T-helper 1 cell treated with Interleukin-12 subunit alpha and Interleukin-12 subunit beta and Interleukin-4 antibody, amounts not matched to agents 30 ng/mL and 1 ng/mL, for 36 hours (primary cell): ENCODE measurements around the gene TEX22. TPM values are rescaled to one million over a fixed set of nuclear protein-coding genes. Genes with fewer than 3 reads are reported as not detected.

Experiments
- intact Hi-C: fragments of 100-400 bp; cut with micrococcal nuclease; formaldehyde crosslinking; loops from one replicate; pipeline ENCODE4 v1.15.1; 2024
- total RNA-seq: library from RNA; stranded (reverse); gene quantifications from 2 replicates; pipeline ENCODE4 v1.2.3, GENCODE V29; 2022

Gene TEX22
- total RNA-seq, 1 donor from 2014 or later, result 4.3 TPM

DNA sequence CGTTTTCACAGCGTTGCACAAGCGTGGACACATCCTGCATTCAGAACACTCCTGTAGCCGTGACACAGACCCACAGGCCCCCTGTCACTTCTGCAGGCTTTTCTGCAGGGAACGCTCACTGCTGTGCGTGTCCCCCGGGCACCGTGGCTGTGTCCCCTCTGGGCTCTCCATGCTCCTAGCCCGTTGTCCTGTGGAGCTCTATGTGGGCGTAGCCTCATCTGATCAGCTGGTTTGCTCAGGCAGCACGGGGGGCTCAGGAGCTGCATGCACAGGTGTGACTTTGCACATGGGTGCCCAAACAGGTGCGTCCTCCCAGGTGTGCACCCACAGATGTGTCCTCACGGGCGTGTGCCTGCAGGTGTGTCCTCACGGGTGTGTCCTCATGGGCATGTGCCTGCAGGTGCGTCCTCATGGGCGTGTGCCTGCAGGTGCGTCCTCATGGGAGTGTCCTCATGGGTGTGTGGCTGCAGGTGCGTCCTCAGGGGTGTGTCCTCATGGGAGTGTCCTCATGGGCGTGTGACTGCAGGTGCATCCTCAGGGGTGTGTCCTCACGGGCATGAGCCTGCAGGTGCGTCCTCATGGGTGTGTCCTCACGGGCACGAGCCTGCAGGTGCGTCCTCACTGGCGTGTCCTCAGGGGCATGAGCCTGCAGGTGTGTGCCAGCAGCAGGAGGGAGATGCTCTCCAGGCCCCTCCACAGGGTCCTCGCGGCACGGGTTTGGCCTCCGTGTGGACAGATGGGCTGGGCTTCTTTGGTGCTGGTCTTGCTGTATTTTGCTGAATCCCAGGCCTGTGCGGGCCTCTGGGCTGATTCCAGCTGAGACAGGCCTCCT is 38.8 kb downstream of the TEX22 start:
- intact Hi-C loops, result no loop called here

GRCh38 chr14:105437723-105438500 is 39.6 kb downstream of the TEX22 start:
- intact Hi-C loops, result no loop called here

DNA sequence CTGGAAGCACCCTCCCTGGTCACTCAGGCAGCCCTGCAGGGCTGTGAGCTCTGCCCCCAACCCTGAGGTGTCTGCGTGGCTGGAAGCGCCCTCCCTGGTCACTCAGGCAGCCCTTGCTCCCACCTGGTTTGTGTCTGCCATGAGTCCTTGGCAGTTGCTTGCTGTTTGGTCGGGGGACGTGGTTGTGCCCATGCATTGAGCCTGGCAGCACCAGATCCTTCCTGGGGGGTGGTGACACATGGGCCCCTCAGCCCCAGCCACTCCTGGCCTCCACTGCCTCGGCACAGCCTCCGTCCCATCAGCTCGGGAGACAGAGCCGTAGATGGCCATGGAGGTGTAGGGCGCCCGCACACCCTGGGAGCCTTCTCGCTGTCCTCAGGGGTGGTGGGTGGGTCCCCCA is 40.8 kb downstream of the TEX22 start:
- intact Hi-C loops, result no loop called here

- intact Hi-C loops, result no loop called here
Observed at GRCh38 chr14:105439710-105440553, 41.6 kb downstream of the TEX22 start.

GRCh38 chr14:105440554-105440900 is 42.2 kb downstream of the TEX22 start:
- intact Hi-C loops, result no loop called here

DNA sequence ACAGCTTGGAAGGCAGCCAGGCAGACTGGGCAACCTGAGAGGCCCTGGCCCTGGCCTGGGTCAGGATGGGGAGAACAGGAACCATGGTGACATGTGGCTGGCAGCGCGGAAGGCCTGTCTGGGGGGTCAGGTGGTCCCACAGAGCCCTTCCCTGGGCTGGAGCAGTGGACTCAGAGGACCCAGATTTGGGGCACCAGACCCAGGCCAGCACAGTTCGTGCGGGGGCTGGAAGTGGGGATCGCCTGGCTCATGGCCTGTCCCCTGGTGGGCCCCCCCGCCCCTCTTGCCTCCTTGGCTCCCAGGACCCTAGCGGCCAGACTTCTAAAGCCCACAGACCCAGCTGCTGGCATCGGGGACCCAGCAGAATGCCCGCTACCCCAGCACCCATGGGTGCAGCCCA is 42.7 kb downstream of the TEX22 start:
- intact Hi-C loops, result no loop called here

DNA sequence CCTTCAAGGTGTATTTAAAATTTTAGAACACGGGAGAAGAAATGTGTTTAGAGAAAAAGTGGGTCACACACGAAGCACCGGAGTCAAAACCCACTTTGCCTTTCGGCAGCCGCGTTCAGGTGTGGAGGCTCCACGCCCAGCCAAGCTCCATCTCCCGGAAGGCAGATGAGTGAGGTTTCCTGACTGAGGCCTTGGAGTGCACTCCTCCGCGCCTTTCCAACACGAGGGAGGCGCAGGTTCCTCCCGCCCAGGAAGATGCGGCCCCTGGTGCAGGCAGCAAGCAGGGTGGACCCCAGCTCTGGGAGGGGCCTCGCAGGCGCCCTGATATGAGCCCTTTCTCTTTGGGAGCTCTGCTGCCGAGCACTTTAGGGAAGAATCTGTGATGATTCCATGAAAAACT is 43.8 kb downstream of the TEX22 start:
- intact Hi-C loops, result no loop called here

GRCh38 chr14:105442834-105443233 is 44.5 kb downstream of the TEX22 start:
- intact Hi-C loops, result no loop called here

DNA sequence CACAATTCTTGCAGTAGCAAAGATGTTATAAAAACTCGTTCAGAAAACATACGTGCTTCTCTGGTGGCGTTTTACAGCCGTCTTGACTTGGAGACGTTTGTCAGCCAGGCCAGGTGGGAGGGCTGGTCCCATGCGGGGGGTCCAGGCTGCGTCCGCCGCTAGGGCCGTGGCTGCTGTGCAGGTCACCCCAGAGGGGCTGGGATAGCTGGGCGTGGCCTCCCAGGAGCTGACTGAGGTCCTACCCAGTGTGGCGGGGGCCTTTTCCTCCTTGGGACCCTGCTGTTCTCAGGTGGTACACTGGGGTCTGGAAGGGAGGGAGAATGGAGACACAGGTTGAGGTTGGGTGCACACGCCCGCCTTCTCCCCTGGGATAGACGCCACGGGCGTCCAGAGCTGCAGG is 46.5 kb downstream of the TEX22 start:
- intact Hi-C loops, result no loop called here

GRCh38 chr14:105445290-105445689 is 47.0 kb downstream of the TEX22 start:
- intact Hi-C loops, result no loop called here

DNA sequence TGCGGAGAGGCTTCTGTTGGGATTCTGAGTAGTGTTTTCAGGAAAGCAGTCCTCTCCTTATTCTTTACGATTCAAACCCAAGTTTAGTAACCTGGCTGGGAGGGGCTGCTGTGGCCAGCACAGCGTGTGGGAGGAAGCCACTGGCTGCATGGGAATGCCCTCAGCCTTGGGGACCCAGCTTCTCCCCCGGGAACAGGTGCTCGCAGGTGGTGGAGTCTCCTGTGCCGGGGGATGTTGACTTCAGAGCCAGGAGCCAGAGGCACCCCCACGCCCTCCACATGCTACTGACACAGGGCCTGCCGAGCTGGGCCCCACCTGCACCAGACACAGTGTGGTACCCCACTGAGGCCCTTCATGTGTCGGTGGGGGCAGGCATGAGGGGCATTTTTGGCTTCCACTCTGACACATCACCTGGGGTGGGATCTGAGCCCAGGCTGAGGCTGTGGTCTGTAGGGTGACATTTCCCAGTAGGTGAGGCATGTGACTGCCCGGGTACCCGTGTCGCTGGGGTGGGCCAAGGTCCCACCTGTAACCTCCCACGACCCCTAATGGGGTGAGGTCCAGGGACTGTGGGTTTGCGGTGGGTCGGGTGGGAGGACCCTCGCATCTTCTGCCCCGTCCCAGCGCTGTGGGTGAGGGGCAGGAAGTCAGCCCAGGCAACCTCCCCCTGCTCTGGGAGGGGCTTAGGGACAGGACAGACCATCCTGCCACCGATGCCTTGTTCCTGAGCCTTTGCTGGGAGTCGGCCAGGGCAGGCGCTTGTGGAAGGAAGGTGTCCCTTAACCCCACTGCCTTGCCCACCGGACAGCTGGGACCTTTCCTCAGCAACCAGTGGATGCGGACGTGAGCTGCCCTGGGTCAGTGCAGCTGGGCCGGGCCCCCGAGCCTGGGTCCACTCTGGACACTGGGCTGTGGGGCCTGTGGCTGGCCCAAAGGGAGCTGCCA is 47.8 kb downstream of the TEX22 start:
- intact Hi-C loops, result no loop called here

- intact Hi-C loops, result no loop called here
Observed at GRCh38 chr14:105446971-105447370, 48.6 kb downstream of the TEX22 start.

GRCh38 chr14:105447651-105448640 is 49.6 kb downstream of the TEX22 start:
- intact Hi-C loops, result loop anchor here (1.0 kb wide), 4 partner anchors 29 to 81 kb away; partner anchors contain the start of gene MTA1

DNA sequence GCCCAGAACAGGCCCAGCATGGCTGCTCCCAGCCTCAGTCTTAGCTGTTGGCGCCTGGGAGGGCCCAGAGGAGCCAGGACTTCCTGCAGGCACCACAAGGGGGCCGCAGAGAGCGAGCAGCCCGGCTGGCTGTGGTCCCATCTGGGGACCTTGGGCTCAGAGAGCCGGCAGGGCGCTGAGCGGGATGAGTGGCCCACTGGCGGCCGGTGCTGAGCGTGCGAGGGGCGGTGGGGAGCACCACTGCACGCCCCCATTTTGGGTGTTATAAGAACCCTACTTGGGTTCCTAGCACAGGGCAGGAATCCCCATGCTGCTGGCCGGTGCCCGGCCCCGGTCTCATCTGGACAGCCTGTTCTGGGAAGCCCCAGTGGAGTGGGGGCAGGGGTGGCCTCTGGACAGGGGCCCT is 50.4 kb downstream of the TEX22 start:
- intact Hi-C loops, result loop anchor here (1.0 kb wide), 4 partner anchors 29 to 81 kb away; partner anchors contain the start of gene MTA1

DNA sequence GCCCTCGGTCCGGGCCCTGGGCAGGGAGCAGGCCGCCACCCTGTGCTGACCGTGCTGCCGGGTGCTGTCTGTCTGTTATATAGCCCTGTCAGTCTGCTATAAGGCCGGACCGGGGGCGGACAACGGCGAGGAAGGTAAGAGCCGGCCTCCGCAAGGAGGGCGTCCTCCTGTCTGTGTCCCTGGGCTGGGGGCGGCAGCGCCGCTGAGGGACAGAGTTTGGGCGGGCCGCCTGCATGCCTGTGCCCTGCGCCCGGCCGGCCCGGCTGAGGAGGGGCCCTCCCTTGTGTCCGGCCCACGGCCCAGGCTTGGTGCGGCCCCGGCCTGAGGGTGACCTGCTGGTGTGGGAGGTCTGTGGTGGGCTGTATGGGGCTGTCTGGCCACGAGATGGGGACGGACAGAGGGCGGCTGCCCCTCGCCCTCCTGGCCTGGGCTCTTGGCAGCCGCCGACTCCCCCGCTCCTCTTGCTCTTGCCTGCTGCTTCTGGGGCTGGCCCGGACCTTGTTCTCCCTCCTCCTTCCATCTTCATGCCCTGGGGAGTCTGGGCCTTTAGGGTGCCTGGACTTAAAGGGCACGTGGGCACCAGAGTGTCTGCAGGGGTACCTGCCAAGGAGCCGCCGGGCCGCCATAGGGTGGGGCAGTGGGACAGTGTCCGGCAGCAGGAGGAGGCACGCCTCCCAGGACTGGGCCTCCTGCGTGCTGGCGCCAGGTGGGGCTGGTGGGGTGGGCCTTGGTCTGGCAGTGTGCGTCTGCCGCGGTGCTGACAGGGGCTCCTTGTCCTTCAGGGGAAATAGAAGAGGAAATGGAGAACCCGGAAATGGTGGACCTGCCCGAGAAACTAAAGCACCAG is 51.2 kb downstream of the TEX22 start:
- intact Hi-C loops, result no loop called here

- intact Hi-C loops, result no loop called here
Observed at GRCh38 chr14:105450123-105450505, 51.8 kb downstream of the TEX22 start.

DNA sequence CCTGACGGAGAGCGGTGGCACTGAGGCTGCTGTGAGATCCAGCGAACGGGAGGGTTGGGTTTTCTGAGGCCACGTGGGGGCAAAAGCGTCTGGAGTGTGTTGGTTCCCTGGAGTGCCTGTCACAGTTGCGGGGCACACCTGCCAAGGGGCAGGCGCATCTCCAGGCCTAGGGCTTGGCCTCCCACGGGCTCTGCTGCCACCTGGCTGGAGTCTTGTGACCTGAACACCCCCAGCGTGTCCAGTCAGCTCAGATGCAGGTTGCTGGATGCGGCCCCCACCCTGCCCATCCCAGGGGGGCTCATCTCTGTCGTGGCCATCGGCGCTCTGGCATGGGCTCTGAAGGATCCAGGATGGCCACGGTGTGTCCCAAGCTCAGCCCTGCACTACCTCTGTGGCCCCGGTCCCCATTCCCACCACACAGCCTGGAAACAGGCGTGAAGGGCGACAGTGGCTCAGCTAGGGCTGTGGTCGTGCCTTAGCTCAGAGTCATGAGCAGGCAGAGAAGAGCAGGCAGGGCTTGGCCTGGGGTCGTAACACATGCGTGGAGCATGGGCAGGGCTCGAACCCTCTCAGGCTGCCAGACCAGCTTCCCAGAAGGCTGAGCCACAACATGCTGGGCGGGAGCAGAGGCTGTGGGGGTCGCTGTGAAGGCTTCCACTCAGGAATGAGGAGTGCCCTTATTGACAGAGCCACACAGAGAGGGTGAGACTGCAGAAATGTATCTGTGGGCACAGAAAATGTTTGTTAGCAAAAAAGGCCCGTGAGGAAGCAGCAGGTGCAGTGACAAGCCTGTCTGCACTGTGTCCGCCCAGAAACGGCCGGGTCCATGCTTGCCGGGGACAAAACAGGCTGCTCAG is 52.8 kb downstream of the TEX22 start:
- intact Hi-C loops, result no loop called here
